GM18508 (cell line): Measurements from ENCODE around the gene ZBTB22.

Experiments
- ATAC-seq: cut with Tn5 transposase; IDR thresholded peaks from one replicate; pipeline ENCODE4 v1.9.1; 2021; ENCODE audit warnings: moderate number of reproducible peaks; ENCODE audit not compliant: insufficient read depth, unreplicated experiment

Gene ZBTB22

GRCh38 chr6:33330736-33331135 lies 13.2 kb upstream of the ZBTB22 start:
- no peak for ATAC-seq

GRCh38 chr6:33329058-33329457 lies 11.5 kb upstream of the ZBTB22 start:
- no peak for ATAC-seq

GRCh38 chr6:33324125-33324524 lies 6.6 kb upstream of the ZBTB22 start:
- no peak for ATAC-seq

GRCh38 chr6:33323623-33323948 lies 6.0 kb upstream of the ZBTB22 start:
- ATAC-seq: no peak

- ATAC-seq: no peak
Measured at GRCh38 chr6:33321227-33321626, 3.7 kb upstream of the ZBTB22 start.

- ATAC-seq: no peak
Measured at GRCh38 chr6:33320315-33321181, 3.0 kb upstream of the ZBTB22 start.

GRCh38 chr6:33319939-33320314 lies 2.4 kb upstream of the ZBTB22 start:
- ATAC-seq: no peak

GRCh38 chr6:33318426-33319073 lies 1.0 kb upstream of the ZBTB22 start:
- no peak for ATAC-seq

GRCh38 chr6:33317419-33317668 lies 200 bp downstream of the ZBTB22 start:
- ATAC-seq: no peak

GRCh38 chr6:33316603-33317418 lies 733 bp downstream of the ZBTB22 start:
- ATAC-seq: no peak

- no peak for ATAC-seq
Measured at GRCh38 chr6:33315793-33316602, 1.5 kb downstream of the ZBTB22 start.

- no peak for ATAC-seq
Measured at GRCh38 chr6:33314943-33315792, 2.4 kb downstream of the ZBTB22 start.

- no peak for ATAC-seq
Measured at GRCh38 chr6:33314515-33314942, 3.0 kb downstream of the ZBTB22 start.

- no peak for ATAC-seq
Measured at GRCh38 chr6:33313709-33314514, 3.6 kb downstream of the ZBTB22 start, which contains the start of gene TAPBP. TSS of gene TAPBP (minus strand) at chr6:33314078. CDS start at chr6:33314041, 37 bp downstream.

GRCh38 chr6:33313105-33313708 lies 4.3 kb downstream of the ZBTB22 start:
- ATAC-seq: no peak

GRCh38 chr6:33312361-33313104 lies 5.0 kb downstream of the ZBTB22 start:
- no peak for ATAC-seq

- ATAC-seq: no peak
Measured at GRCh38 chr6:33306356-33306755, 11.2 kb downstream of the ZBTB22 start.

- ATAC-seq: no peak
Measured at GRCh38 chr6:33305052-33305451, 12.5 kb downstream of the ZBTB22 start.
